Measurements from ENCODE around the gene KRT84.
"Not testable (repeated sequence)": the region's sequence is repeated elsewhere in the genome, so short reads cannot be mapped to it uniquely, and the experiment has no call there.

The KRT84 gene

GRCh38 chr12:52360106-52360662 is 25.3 kb downstream of the KRT84 start:
- DNase-seq = no peak

- no peak for DNase-seq
These were observed 25.8 kb downstream of the KRT84 start for GRCh38 chr12:52359621-52360061.

GRCh38 chr12:52358575-52359350 is 26.7 kb downstream of the KRT84 start:
- DNase-seq = no peak

- no peak for DNase-seq
These were observed 28.5 kb downstream of the KRT84 start for GRCh38 chr12:52356762-52357580.

- DNase-seq = no peak
These were observed 29.3 kb downstream of the KRT84 start for GRCh38 chr12:52356031-52356761.

- DNase-seq = no peak
These were observed 30.3 kb downstream of the KRT84 start for GRCh38 chr12:52355176-52355575.

- DNase-seq = no peak
These were observed 31.3 kb downstream of the KRT84 start for GRCh38 chr12:52354200-52354599.

GRCh38 chr12:52353766-52354165 is 31.7 kb downstream of the KRT84 start:
- no peak for DNase-seq

GRCh38 chr12:52352951-52353350 is 32.5 kb downstream of the KRT84 start:
- no peak for DNase-seq

- DNase-seq = peak; percentile 63
These were observed 34.0 kb downstream of the KRT84 start for GRCh38 chr12:52351196-52352059.

GRCh38 chr12:52350786-52351185 is 34.7 kb downstream of the KRT84 start:
- DNase-seq = no peak

GRCh38 chr12:52350021-52350620 is 35.3 kb downstream of the KRT84 start:
- no peak for DNase-seq

GRCh38 chr12:52349196-52349595 is 36.3 kb downstream of the KRT84 start:
- DNase-seq = no peak

GRCh38 chr12:52347551-52348510 is 37.6 kb downstream of the KRT84 start:
- DNase-seq = no peak

- DNase-seq = no peak
These were observed 38.4 kb downstream of the KRT84 start for GRCh38 chr12:52347016-52347415.

- no peak for DNase-seq
These were observed 38.9 kb downstream of the KRT84 start for GRCh38 chr12:52346593-52346992.

- DNase-seq = not testable (repeated sequence)
These were observed 40.4 kb downstream of the KRT84 start for GRCh38 chr12:52345041-52345440.

- DNase-seq = no peak
These were observed 41.3 kb downstream of the KRT84 start for GRCh38 chr12:52344111-52344510.

GRCh38 chr12:52343550-52343949 is 41.9 kb downstream of the KRT84 start:
- no peak for DNase-seq

- no peak for DNase-seq
These were observed 42.5 kb downstream of the KRT84 start for GRCh38 chr12:52342781-52343490.
